ENCODE results near the gene CHD2. TPM values are rescaled to one million over a fixed set of nuclear protein-coding genes. Genes with fewer than 3 reads are reported as not detected.
A peak's percentile ranks its signal among the peaks of the same experiment; 100 is the strongest.

The CHD2 gene
- polyA plus RNA-seq, 2 of the 4 experiments (the other 2 are of a cell fraction), result 29.5 to 68.2 TPM

- ATAC-seq, result peak in 1 of 2 experiments; percentile 11; a peak in 2 of 6 replicates
Observed at GRCh38 chr15:92892201-92892555, 7.9 kb upstream of the CHD2 start.

GRCh38 chr15:92893200-92893599 is 6.9 kb upstream of the CHD2 start:
- Histone ChIP-seq H3K4me1 (peaks cover 60% of the 10 kb centered on the region), H3K4me3 (no peak overlapping the region), H3K9me3 (no peaks in the 10 kb centered on the region), H3K4me2 (no peak overlapping the region), H3K27ac (no peak overlapping the region)
- CTCF ChIA-PET, result interaction anchor here (0.6 to 3.5 kb wide), 3 partner anchors 10 to 84 kb away, joined by 3 to 15 read pairs (median 4); no protein-coding TSS in a partner anchor
- FAIRE-seq (no peak), ATAC-seq (no peak), DNase-seq (ENCODE audit: low read depth in 1 of 2, low spot score in 1 of 2) (no peak)
- TF ChIP-seq BHLHE40 (IDR thresholded peaks at IDR 0.05; ENCODE audit: low read depth, low read length), result no peak
- TF ChIP-seq HDAC2 (IDR thresholded peaks at IDR 0.05), result no peak
- TF ChIP-seq ZSCAN20 (CRISPR knock-in tag; IDR thresholded peaks at IDR 0.05), result no peak
- TF ChIP-seq EHF (CRISPR knock-in tag; IDR thresholded peaks at IDR 0.05), result no peak
- TF ChIP-seq E2F6 (IDR thresholded peaks at IDR 0.05; ENCODE audit: borderline replicate concordance, low read depth), result no peak
- no peak for TF ChIP-seq MAZ (IDR thresholded peaks at IDR 0.05; ENCODE audit: borderline replicate concordance, low read depth, low read length)
- no peak for TF ChIP-seq KDM1A (IDR thresholded peaks at IDR 0.05; ENCODE audit: low read depth)
- TF ChIP-seq HES2 (IDR thresholded peaks at IDR 0.05), result no peak
- no peak for TF ChIP-seq KDM5A (IDR thresholded peaks at IDR 0.05)
- no peak for TF ChIP-seq PBX3 (IDR thresholded peaks at IDR 0.05)
- TF ChIP-seq ESRRA (IDR thresholded peaks at IDR 0.05; ENCODE audit: borderline replicate concordance, low read length), result no peak
- TF ChIP-seq CHD4 (IDR thresholded peaks at IDR 0.05; ENCODE audit: borderline replicate concordance), result no peak
- no peak for TF ChIP-seq MYC (IDR thresholded peaks at IDR 0.05; ENCODE audit: borderline replicate concordance, low read length)
- TF ChIP-seq CTCF (IDR thresholded peaks at IDR 0.05), result no peak
- TF ChIP-seq CBX2 (IDR thresholded peaks at IDR 0.05; ENCODE audit: borderline replicate concordance, low read depth), result no peak
- TF ChIP-seq MAX (IDR thresholded peaks at IDR 0.05), result no peak
- no peak for TF ChIP-seq ELK1 (IDR thresholded peaks at IDR 0.05; ENCODE audit: low read depth, low read length)
- WGBS (ENCODE audit: missing lambda C conversion rate), result 71% methylated on average over 2 of the region's 2 CpGs
- POLR2A ChIA-PET, result interaction anchor here (1.3 to 6.1 kb wide), 2 partner anchors 9 to 11 kb away, joined by 3 to 46 read pairs; no protein-coding TSS in a partner anchor

More at GRCh38 chr15:92892201-92892555, 7.9 kb upstream of the CHD2 start:
- Histone ChIP-seq H3K4me1 (peaks cover 70% of the 10 kb centered on the region), H3K4me2 (no peak overlapping the region), H3K27ac (no peak overlapping the region), H3K4me3 (no peak overlapping the region), H3K9me3 (no peaks in the 10 kb centered on the region)
- ChIA-PET POLR2A (interaction anchor here (1.1 to 6.1 kb wide), 3 partner anchors 8 to 26 kb away, joined by 3 to 46 read pairs (median 3); no protein-coding TSS in a partner anchor), CTCF (interaction anchor here (1.0 to 3.5 kb wide), 3 partner anchors 26 to 83 kb away, joined by 3 to 15 read pairs (median 3); no protein-coding TSS in a partner anchor)
- no peak for FAIRE-seq
- no peak for DNase-seq (ENCODE audit: low read depth in 1 of 2, low spot score in 1 of 2)
- WGBS (ENCODE audit: missing lambda C conversion rate), result 81% methylated on average over 3 of the region's 3 CpGs
- no peak for TF ChIP-seq JUN (IDR thresholded peaks at IDR 0.05)
- no peak for TF ChIP-seq HOXB5 (CRISPR knock-in tag; IDR thresholded peaks at IDR 0.05)
- TF ChIP-seq NFE2L2 (conservative IDR thresholded peaks at IDR 0.05; ENCODE audit: low read length), result no peak
- TF ChIP-seq MYC (IDR thresholded peaks at IDR 0.05; ENCODE audit: borderline replicate concordance, low read length), result no peak
- no peak for TF ChIP-seq ZFP36 (IDR thresholded peaks at IDR 0.05; ENCODE audit: borderline replicate concordance, partially characterized antibody)
- no peak for TF ChIP-seq MAX (IDR thresholded peaks at IDR 0.05)
- TF ChIP-seq SREBF2 (IDR thresholded peaks at IDR 0.05), result no peak
- TF ChIP-seq NR3C1 (IDR thresholded peaks at IDR 0.05), result no peak
- no peak; the same call in 1 of the 2 replicates for TF ChIP-seq RARB (CRISPR knock-in tag; IDR thresholded peaks at IDR 0.05)
- TF ChIP-seq E2F6 (IDR thresholded peaks at IDR 0.05; ENCODE audit: borderline replicate concordance, low read depth), result no peak
- no peak for TF ChIP-seq EHF (CRISPR knock-in tag; IDR thresholded peaks at IDR 0.05)
- no peak for TF ChIP-seq TFCP2L1 (CRISPR knock-in tag; IDR thresholded peaks at IDR 0.05)
- no peak for TF ChIP-seq CTCF (IDR thresholded peaks at IDR 0.05)
- TF ChIP-seq POLR2AphosphoS2 (conservative IDR thresholded peaks at IDR 0.05; ENCODE audit: low read length), result no peak

All from A549 (cell line).